GM20000 (cell line): ENCODE results near the gene CPNE4.
A peak's percentile ranks its signal among the peaks of the same experiment; 100 is the strongest.
"Not testable (repeated sequence)": the region's sequence is repeated elsewhere in the genome, so short reads cannot be mapped to it uniquely, and the experiment has no call there.

ENCODE experiments used
- DNase-seq: peaks from one replicate; pipeline ENCODE4 v3.0.0; 2012; ENCODE audit warnings: low spot score
- CTCF ChIP-seq: IDR thresholded peaks from 2 replicates; pipeline ENCODE4 v1.5.1; 2012; ENCODE audit warnings: mild to moderate bottlenecking, control low read depth; ENCODE audit errors: extremely low read depth, missing control alignments

The CPNE4 gene

DNA sequence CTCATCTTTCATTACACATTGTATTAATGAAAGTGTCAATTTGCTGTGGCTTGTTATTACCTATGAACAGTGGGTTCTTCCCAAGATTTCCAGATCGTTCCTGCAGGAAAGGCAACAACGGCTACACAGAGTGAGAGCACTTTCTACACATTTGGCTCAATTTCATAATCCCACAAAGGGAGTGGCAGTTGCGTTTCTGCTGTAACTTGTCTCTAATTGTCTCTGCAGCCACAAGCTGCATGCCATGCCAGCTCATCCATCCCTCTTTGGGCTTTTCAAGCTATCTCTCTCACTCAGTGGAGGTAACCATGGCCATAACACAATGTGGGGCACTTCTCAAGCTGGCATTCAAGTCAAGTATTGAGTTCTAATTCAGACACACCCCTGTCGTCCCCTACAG, 27.7 kb upstream of the CPNE4 start:
- no peak for TF ChIP-seq CTCF
- no peak for DNase-seq

- no peak for DNase-seq
- TF ChIP-seq CTCF, result no peak
Observed at GRCh38 chr3:132055872-132056271, 21.1 kb upstream of the CPNE4 start.

GRCh38 chr3:132047209-132047608, 12.4 kb upstream of the CPNE4 start:
- no peak for TF ChIP-seq CTCF
- DNase-seq, result no peak

DNA sequence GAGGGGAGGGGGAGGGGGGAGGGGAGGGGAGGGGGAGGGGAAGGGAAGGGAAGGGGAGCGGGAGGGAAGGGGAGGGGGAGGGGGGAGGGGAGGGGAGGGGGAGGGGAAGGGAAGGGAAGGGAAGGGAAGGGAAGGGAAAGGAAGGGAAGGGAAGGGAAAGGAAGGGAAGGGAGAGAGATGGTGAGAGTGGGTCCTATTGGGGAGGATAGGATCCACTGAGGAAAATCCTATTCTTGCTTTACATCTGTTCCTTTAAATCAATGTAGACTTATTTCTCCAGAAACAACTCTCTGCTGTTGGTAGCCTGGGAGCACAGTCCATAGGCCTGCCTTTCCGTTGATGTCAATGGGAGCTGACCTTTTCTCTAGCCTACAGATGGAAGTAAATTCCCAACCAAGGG, 10.1 kb upstream of the CPNE4 start:
- DNase-seq, result not testable (repeated sequence)

DNA sequence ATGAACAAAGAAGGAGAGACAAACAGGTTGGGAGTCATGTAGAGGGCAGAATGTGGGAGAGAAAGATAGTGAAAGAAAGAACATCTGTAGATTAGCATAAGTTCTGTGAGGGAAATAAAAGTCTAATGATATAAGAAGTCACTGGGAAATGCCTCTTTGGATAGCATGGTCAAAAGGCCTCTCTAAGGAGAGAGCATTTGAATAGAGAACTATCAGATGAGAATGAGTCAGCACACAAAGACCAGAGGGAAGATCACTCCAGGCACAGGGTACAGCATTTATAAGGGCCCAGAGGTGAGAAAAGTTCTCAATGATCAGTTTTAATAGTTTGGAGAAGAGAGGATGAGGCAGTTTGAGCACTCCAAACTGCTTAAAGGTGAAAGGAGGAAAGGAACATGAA, 7.9 kb upstream of the CPNE4 start:
- DNase-seq, result no peak
- no peak for TF ChIP-seq CTCF

DNA sequence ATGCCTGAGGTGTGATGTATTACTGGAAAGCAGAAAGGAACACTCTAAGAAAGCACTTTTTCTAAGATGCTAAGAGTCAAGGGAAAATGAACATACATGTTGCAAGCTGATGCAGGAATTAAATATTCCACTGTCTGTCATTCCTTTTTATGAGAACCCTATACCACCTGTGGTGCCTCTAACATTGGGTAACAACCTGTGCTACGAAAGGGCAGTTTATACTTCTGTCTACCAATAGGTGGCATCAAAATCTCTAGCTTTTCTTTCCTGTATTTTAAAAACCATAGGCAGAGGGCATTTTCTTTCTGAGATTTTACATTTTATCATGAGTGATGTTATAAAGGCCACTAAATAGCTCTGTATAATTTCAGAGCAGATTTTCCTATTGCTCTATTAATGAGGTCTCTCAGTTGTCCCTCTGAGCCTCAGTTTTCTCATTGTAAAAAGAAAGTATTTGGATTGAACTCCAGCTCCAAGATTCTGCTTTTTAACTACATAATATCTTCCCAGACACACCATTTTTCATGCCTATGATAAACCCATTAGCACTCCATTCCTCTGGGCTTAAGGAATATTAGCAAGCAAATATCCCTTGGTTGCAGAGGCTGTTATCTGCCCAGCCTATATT, 3.5 kb upstream of the CPNE4 start:
- peak; percentile 38 for DNase-seq
- no peak for TF ChIP-seq CTCF

GRCh38 chr3:132037581-132037980, 2.8 kb upstream of the CPNE4 start:
- no peak for DNase-seq

More at GRCh38 chr3:132037581-132037980, 2.8 kb upstream of the CPNE4 start:
- no peak for TF ChIP-seq CTCF
